HEK293 (cell line): Measurements from ENCODE around the gene HRAS.

Experiments used
- GFI1B ChIP-seq: fragments of 450-650 bp; formaldehyde crosslinking; IDR thresholded peaks from 2 replicates; pipeline ENCODE4 v1.5.1; 2016; ENCODE audit warnings: missing biosample characterization, missing genetic modification characterization
- GLIS2 ChIP-seq: fragments of 450-650 bp; formaldehyde crosslinking; IDR thresholded peaks from 2 replicates; pipeline ENCODE4 v1.5.1; 2016; ENCODE audit warnings: missing biosample characterization, missing genetic modification characterization
- IKZF3 ChIP-seq: fragments of 450-650 bp; IDR thresholded peaks from 2 replicates; pipeline ENCODE4 v1.5.0; 2018; ENCODE audit warnings: missing biosample characterization, mild to moderate bottlenecking, missing genetic modification characterization, moderate library complexity
- OVOL3 ChIP-seq: fragments of 450-650 bp; formaldehyde crosslinking; IDR thresholded peaks from 2 replicates; pipeline ENCODE4 v1.5.1; 2016; ENCODE audit warnings: missing biosample characterization, missing genetic modification characterization
- RBAK ChIP-seq: fragments of 450-650 bp; formaldehyde crosslinking; IDR thresholded peaks from 2 replicates; pipeline ENCODE4 v1.5.1; 2016; ENCODE audit warnings: missing biosample characterization, missing genetic modification characterization
- YY1 ChIP-seq: fragments of 450-650 bp; formaldehyde crosslinking; IDR thresholded peaks from 2 replicates; pipeline ENCODE4 v1.5.1; 2018; ENCODE audit warnings: missing biosample characterization, missing genetic modification characterization
- ZBTB17 ChIP-seq: fragments of 450-650 bp; formaldehyde crosslinking; IDR thresholded peaks from 2 replicates; pipeline ENCODE4 v1.5.1; 2016; ENCODE audit warnings: missing biosample characterization, missing genetic modification characterization
- ZBTB8A ChIP-seq: fragments of 450-650 bp; formaldehyde crosslinking; IDR thresholded peaks from 2 replicates; pipeline ENCODE4 v1.5.1; 2016; ENCODE audit warnings: missing biosample characterization, missing genetic modification characterization
- ZFHX2 ChIP-seq: fragments of 450-650 bp; formaldehyde crosslinking; conservative IDR thresholded peaks from 2 replicates; pipeline ENCODE4 v1.5.1; 2016; ENCODE audit warnings: missing biosample characterization, missing genetic modification characterization
- ZNF114 ChIP-seq: fragments of 450-650 bp; formaldehyde crosslinking; IDR thresholded peaks from 2 replicates; pipeline ENCODE4 v1.5.0; 2017; ENCODE audit warnings: missing biosample characterization, missing genetic modification characterization
- ZNF140 ChIP-seq: fragments of 450-650 bp; formaldehyde crosslinking; IDR thresholded peaks from 2 replicates; pipeline ENCODE4 v1.5.1; 2016; ENCODE audit warnings: missing biosample characterization, missing genetic modification characterization
- ZNF214 ChIP-seq: fragments of 450-650 bp; formaldehyde crosslinking; IDR thresholded peaks from 2 replicates; pipeline ENCODE4 v1.5.1; 2017; ENCODE audit warnings: missing biosample characterization, mild to moderate bottlenecking, missing genetic modification characterization, borderline replicate concordance
- ZNF221 ChIP-seq: fragments of 450-650 bp; formaldehyde crosslinking; IDR thresholded peaks from 2 replicates; pipeline ENCODE4 v1.5.1; 2017; ENCODE audit warnings: missing biosample characterization, missing genetic modification characterization, borderline replicate concordance
- ZNF248 ChIP-seq: fragments of 450-650 bp; formaldehyde crosslinking; IDR thresholded peaks from 2 replicates; pipeline ENCODE4 v1.5.1; 2017; ENCODE audit warnings: missing biosample characterization, missing genetic modification characterization
- ZNF354C ChIP-seq: fragments of 450-650 bp; formaldehyde crosslinking; IDR thresholded peaks from 2 replicates; pipeline ENCODE4 v1.5.1; 2016; ENCODE audit warnings: missing biosample characterization, missing genetic modification characterization, low read depth, borderline replicate concordance
- ZNF514 ChIP-seq: fragments of 450-650 bp; formaldehyde crosslinking; IDR thresholded peaks from 2 replicates; pipeline ENCODE4 v1.5.1; 2016; ENCODE audit warnings: missing biosample characterization, missing genetic modification characterization
- ZNF558 ChIP-seq: fragments of 450-650 bp; formaldehyde crosslinking; IDR thresholded peaks from 2 replicates; pipeline ENCODE4 v1.5.1; 2016; ENCODE audit warnings: missing biosample characterization, missing genetic modification characterization
- ZXDB ChIP-seq: fragments of 450-650 bp; formaldehyde crosslinking; IDR thresholded peaks from 2 replicates; pipeline ENCODE4 v1.5.1; 2016; ENCODE audit warnings: missing biosample characterization, missing genetic modification characterization
- TF ChIP-seq, protein P1 (sequence below): fragments of 450-650 bp; formaldehyde crosslinking; IDR thresholded peaks from 2 replicates; pipeline ENCODE4 v1.5.1; 2016; ENCODE audit warnings: missing biosample characterization, missing genetic modification characterization
- TF ChIP-seq, protein P2 (sequence below): fragments of 450-650 bp; formaldehyde crosslinking; IDR thresholded peaks from 2 replicates; pipeline ENCODE4 v1.5.1; 2016; ENCODE audit warnings: missing biosample characterization, missing genetic modification characterization, low read depth
- TF ChIP-seq, protein P3 (sequence below): sonication (generic); formaldehyde crosslinking; IDR thresholded peaks from 2 replicates; pipeline ENCODE4 v1.8.1; 2022; ENCODE audit warnings: mild to moderate bottlenecking, moderate library complexity, missing genetic modification reagents
- TF ChIP-seq, protein P4 (sequence below): fragments of 450-650 bp; formaldehyde crosslinking; IDR thresholded peaks from 2 replicates; pipeline ENCODE4 v1.5.1; 2017; ENCODE audit warnings: missing biosample characterization, missing genetic modification characterization
- TF ChIP-seq, protein P5 (sequence below): fragments of 450-650 bp; formaldehyde crosslinking; IDR thresholded peaks from 2 replicates; pipeline ENCODE4 v1.5.1; 2016; ENCODE audit warnings: missing biosample characterization, missing genetic modification characterization, borderline replicate concordance

The HRAS gene

DNA sequence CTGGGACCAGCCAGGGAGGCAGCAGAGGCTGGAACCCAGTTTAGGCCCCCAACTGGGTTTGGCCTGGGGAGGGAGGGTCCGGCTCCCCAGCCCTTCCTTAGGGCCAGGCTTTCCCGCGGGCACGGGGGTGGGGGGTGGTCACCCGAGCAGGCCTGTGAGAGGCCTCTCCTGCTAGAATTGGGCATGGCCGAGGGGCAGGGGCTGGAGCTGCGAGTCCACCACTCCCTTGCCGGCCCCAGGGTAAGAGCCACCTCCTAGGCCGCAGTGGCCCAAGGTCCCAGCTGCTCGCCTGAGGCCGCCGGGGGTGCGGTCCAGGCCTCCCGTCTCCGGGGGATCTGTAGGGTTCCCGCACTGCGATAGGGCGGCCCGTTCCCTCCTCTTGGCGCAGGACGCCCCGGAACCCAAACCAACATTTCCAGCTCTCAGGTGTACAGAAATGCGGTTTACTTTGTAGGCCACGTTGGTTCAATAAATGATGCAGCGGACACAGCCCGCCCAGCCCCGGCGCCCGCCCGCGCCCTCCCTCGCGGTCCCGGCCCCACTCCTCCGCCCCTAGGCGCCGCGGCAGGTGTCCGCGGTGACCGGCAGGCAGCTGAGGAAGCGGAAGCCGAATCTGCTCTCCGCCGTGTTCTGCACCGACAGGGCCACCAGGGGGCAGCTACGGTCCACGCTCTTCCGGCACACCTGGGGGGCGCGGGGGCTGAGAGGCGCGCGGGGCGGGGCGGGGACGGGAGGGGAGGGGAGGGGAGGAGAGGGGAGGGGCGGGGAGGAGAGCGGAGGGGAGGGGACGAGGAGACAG, 19.3 kb upstream of the HRAS start (continued):
- TF ChIP-seq, protein P1, sequence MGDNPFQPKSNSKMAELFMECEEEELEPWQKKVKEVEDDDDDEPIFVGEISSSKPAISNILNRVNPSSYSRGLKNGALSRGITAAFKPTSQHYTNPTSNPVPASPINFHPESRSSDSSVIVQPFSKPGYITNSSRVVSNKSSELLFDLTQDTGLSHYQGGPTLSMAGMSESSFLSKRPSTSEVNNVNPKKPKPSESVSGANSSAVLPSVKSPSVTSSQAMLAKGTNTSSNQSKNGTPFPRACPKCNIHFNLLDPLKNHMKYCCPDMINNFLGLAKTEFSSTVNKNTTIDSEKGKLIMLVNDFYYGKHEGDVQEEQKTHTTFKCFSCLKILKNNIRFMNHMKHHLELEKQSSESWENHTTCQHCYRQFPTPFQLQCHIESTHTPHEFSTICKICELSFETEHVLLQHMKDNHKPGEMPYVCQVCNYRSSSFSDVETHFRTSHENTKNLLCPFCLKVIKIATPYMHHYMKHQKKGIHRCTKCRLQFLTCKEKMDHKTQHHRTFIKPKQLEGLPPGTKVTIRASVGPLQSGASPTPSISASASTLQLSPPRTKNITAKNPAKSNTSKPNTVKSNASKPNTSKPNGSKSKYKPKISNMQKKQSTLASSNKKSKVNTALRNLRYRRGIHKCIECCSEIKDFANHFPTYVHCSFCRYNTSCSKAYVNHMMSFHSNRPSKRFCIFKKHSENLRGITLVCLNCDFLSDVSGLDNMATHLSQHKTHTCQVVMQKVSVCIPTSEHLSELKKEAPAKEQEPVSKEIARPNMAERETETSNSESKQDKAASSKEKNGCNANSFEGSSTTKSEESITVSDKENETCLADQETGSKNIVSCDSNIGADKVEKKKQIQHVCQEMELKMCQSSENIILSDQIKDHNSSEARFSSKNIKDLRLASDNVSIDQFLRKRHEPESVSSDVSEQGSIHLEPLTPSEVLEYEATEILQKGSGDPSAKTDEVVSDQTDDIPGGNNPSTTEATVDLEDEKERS (tag by site-specific recombination): no peak
- TF ChIP-seq, protein P2, sequence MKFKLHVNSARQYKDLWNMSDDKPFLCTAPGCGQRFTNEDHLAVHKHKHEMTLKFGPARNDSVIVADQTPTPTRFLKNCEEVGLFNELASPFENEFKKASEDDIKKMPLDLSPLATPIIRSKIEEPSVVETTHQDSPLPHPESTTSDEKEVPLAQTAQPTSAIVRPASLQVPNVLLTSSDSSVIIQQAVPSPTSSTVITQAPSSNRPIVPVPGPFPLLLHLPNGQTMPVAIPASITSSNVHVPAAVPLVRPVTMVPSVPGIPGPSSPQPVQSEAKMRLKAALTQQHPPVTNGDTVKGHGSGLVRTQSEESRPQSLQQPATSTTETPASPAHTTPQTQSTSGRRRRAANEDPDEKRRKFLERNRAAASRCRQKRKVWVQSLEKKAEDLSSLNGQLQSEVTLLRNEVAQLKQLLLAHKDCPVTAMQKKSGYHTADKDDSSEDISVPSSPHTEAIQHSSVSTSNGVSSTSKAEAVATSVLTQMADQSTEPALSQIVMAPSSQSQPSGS (tag by site-specific recombination): no peak
- TF ChIP-seq YY1: no peak
- no peak for TF ChIP-seq ZNF221 (tag by site-specific recombination)
- TF ChIP-seq, protein P3, sequence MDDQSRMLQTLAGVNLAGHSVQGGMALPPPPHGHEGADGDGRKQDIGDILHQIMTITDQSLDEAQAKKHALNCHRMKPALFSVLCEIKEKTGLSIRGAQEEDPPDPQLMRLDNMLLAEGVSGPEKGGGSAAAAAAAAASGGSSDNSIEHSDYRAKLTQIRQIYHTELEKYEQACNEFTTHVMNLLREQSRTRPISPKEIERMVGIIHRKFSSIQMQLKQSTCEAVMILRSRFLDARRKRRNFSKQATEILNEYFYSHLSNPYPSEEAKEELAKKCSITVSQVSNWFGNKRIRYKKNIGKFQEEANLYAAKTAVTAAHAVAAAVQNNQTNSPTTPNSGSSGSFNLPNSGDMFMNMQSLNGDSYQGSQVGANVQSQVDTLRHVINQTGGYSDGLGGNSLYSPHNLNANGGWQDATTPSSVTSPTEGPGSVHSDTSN (CRISPR knock-in tag): no peak
- TF ChIP-seq, protein P4, sequence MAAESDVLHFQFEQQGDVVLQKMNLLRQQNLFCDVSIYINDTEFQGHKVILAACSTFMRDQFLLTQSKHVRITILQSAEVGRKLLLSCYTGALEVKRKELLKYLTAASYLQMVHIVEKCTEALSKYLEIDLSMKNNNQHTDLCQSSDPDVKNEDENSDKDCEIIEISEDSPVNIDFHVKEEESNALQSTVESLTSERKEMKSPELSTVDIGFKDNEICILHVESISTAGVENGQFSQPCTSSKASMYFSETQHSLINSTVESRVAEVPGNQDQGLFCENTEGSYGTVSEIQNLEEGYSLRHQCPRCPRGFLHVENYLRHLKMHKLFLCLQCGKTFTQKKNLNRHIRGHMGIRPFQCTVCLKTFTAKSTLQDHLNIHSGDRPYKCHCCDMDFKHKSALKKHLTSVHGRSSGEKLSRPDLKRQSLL: no peak
- no peak for TF ChIP-seq IKZF3
- TF ChIP-seq GFI1B (tag by site-specific recombination): no peak
- no peak for TF ChIP-seq OVOL3 (tag by site-specific recombination)
- TF ChIP-seq, protein P5, sequence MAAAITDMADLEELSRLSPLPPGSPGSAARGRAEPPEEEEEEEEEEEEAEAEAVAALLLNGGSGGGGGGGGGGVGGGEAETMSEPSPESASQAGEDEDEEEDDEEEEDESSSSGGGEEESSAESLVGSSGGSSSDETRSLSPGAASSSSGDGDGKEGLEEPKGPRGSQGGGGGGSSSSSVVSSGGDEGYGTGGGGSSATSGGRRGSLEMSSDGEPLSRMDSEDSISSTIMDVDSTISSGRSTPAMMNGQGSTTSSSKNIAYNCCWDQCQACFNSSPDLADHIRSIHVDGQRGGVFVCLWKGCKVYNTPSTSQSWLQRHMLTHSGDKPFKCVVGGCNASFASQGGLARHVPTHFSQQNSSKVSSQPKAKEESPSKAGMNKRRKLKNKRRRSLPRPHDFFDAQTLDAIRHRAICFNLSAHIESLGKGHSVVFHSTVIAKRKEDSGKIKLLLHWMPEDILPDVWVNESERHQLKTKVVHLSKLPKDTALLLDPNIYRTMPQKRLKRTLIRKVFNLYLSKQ: no peak
- no peak for TF ChIP-seq ZNF214
- TF ChIP-seq RBAK (tag by site-specific recombination): no peak
- peak; percentile 80 for TF ChIP-seq ZBTB8A (tag by site-specific recombination)
- TF ChIP-seq ZNF248 (tag by site-specific recombination): no peak
- TF ChIP-seq ZNF114 (tag by site-specific recombination): no peak
- TF ChIP-seq ZNF514 (tag by site-specific recombination): no peak
- no peak for TF ChIP-seq ZNF354C (tag by site-specific recombination)
- peak; percentile 63 for TF ChIP-seq ZFHX2
- no peak for TF ChIP-seq ZBTB17 (tag by site-specific recombination)
- TF ChIP-seq ZNF558: no peak
- peak; percentile 24; the same call in 1 of the 2 replicates for TF ChIP-seq GLIS2 (tag by site-specific recombination)
- no peak for TF ChIP-seq ZNF140 (tag by site-specific recombination)
- TF ChIP-seq ZXDB (tag by site-specific recombination): no peak
